Fibroblast of mammary gland (primary cell): ENCODE measurements around the gene DNAH17.

Experiments
- DNase-seq: peaks from one replicate; pipeline ENCODE4 v3.0.0-alpha.2; 2010; ENCODE audit warnings: low read depth
- H3K4me3 ChIP-seq: 2 replicates; pipeline ENCODE4 v1.5.1; 2011; ENCODE audit warnings: low read depth, mild to moderate bottlenecking, low read length, moderate library complexity; ENCODE audit not compliant: control insufficient read depth
- CTCF ChIP-seq: conservative IDR thresholded peaks from 2 replicates; pipeline ENCODE4 v1.5.1; 2011; ENCODE audit warnings: low read depth, low read length, inconsistent platforms; ENCODE audit not compliant: control insufficient read depth, insufficient read depth

DNAH17 gene

GRCh38 chr17:78437508-78438169 is 139.6 kb downstream of the DNAH17 start:
- no peak for TF ChIP-seq CTCF
- H3K4me3 ChIP-seq: no peak overlapping the region

GRCh38 chr17:78435330-78436005 is 141.7 kb downstream of the DNAH17 start:
- TF ChIP-seq CTCF: no peak
- no peak overlapping the region for H3K4me3 ChIP-seq

More at GRCh38 chr17:78437508-78438169, 139.6 kb downstream of the DNAH17 start:
- DNase-seq: no peak

GRCh38 chr17:78434455-78435329 is 142.5 kb downstream of the DNAH17 start:
- no peak for DNase-seq
- H3K4me3 ChIP-seq: no peak overlapping the region
- no peak for TF ChIP-seq CTCF

More at GRCh38 chr17:78435330-78436005, 141.7 kb downstream of the DNAH17 start:
- no peak for DNase-seq

DNA sequence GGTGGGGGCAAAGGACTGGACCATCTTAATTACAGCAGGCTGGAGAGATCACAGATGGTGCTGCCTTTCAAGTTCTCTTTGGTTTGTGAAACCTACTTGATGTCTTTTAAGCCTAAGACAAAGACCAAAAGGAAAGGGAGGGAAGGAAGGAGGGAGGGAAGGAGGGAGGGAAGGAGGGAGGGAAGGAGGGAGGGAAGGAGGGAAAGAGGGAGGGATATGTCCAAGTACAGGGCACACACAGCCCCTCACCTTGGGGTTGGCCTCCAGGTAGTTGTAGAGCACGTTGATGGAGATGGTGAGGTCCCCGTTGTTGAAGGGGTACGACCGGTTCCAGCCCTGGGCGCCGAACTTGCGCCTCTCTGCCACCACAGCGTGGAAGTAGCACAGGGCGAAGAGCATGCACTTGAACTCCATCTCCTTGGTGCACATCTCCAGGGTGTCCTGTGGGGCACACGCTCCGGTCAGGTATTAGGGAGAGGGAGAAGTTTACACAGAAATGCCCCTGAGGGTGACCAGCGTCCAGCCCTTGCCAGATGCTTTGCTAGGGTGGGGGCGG is 143.3 kb downstream of the DNAH17 start:
- no peak for TF ChIP-seq CTCF
- no peak for DNase-seq
- H3K4me3 ChIP-seq: no peak overlapping the region

GRCh38 chr17:78433013-78433727 is 144.0 kb downstream of the DNAH17 start:
- no peak overlapping the region for H3K4me3 ChIP-seq
- DNase-seq: no peak
- no peak for TF ChIP-seq CTCF
